ENCODE measurements around the gene ADNP.

Gene ADNP

GRCh38 chr20:50844430-50845100 is 86.7 kb downstream of the ADNP start:
- DNase-seq, result peak; percentile 18

- DNase-seq, result no peak
Measured at GRCh38 chr20:50843331-50844276, 87.6 kb downstream of the ADNP start.

- DNase-seq, result no peak
Measured at GRCh38 chr20:50842821-50843220, 88.4 kb downstream of the ADNP start.

Measured in stimulated activated CD4-positive, alpha-beta T cell treated with anti-CD3 and anti-CD28 coated beads, Interleukin-4, amount 100 ng/mL, for 1 hour (primary cell).